Measurements from ENCODE around the gene C3AR1. TPM values are rescaled to one million over a fixed set of nuclear protein-coding genes. Genes with fewer than 3 reads are reported as not detected.

Gene C3AR1
- total and polyA plus RNA-seq, 2 of the 13 experiments (the other 11 are each of a cell fraction or from before 2014, with no cell fraction given) = not detected

GRCh38 chr12:8026291-8026900, 39.8 kb downstream of the C3AR1 start (continued):
- TF ChIP-seq ZNF205 (CRISPR knock-in tag; IDR thresholded peaks at IDR 0.05) = no peak
- TF ChIP-seq, protein P1, sequence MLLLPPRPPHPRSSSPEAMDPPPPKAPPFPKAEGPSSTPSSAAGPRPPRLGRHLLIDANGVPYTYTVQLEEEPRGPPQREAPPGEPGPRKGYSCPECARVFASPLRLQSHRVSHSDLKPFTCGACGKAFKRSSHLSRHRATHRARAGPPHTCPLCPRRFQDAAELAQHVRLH (CRISPR knock-in tag; IDR thresholded peaks at IDR 0.05; ENCODE audit: borderline replicate concordance, low read depth) = no peak
- TF ChIP-seq THYN1 (CRISPR knock-in tag; IDR thresholded peaks at IDR 0.05; ENCODE audit: borderline replicate concordance, low read depth) = no peak
- no peak for TF ChIP-seq ZNF577 (CRISPR knock-in tag; IDR thresholded peaks at IDR 0.05; ENCODE audit: borderline replicate concordance, low read depth)
- TF ChIP-seq, protein P2, sequence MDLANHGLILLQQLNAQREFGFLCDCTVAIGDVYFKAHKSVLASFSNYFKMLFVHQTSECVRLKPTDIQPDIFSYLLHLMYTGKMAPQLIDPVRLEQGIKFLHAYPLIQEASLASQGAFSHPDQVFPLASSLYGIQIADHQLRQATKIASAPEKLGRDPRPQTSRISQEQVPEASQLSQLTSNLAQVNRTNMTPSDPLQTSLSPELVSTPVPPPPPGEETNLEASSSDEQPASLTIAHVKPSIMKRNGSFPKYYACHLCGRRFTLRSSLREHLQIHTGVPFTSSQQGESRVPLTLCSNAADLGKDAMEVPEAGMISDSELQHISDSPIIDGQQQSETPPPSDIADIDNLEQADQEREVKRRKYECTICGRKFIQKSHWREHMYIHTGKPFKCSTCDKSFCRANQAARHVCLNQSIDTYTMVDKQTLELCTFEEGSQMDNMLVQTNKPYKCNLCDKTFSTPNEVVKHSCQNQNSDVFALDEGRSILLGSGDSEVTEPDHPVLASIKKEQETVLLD (CRISPR knock-in tag; IDR thresholded peaks at IDR 0.05; ENCODE audit: low read depth) = no peak; the same call in 1 of the 2 replicates
- no peak for TF ChIP-seq ZNF281 (CRISPR knock-in tag; IDR thresholded peaks at IDR 0.05; ENCODE audit: borderline replicate concordance)
- TF ChIP-seq SAP130 (CRISPR knock-in tag; IDR thresholded peaks at IDR 0.05; ENCODE audit: low read depth) = no peak
- TF ChIP-seq KLF15 (CRISPR knock-in tag; IDR thresholded peaks at IDR 0.05; ENCODE audit: borderline replicate concordance) = no peak
- no peak for TF ChIP-seq ZNF296 (CRISPR knock-in tag; conservative IDR thresholded peaks at IDR 0.05)
- no peak for TF ChIP-seq ZNF550 (CRISPR knock-in tag; IDR thresholded peaks at IDR 0.05; ENCODE audit: borderline replicate concordance)
- no peak for TF ChIP-seq CEBPB (IDR thresholded peaks at IDR 0.05; ENCODE audit: borderline replicate concordance, low read depth, low read length)
- TF ChIP-seq, protein P3, sequence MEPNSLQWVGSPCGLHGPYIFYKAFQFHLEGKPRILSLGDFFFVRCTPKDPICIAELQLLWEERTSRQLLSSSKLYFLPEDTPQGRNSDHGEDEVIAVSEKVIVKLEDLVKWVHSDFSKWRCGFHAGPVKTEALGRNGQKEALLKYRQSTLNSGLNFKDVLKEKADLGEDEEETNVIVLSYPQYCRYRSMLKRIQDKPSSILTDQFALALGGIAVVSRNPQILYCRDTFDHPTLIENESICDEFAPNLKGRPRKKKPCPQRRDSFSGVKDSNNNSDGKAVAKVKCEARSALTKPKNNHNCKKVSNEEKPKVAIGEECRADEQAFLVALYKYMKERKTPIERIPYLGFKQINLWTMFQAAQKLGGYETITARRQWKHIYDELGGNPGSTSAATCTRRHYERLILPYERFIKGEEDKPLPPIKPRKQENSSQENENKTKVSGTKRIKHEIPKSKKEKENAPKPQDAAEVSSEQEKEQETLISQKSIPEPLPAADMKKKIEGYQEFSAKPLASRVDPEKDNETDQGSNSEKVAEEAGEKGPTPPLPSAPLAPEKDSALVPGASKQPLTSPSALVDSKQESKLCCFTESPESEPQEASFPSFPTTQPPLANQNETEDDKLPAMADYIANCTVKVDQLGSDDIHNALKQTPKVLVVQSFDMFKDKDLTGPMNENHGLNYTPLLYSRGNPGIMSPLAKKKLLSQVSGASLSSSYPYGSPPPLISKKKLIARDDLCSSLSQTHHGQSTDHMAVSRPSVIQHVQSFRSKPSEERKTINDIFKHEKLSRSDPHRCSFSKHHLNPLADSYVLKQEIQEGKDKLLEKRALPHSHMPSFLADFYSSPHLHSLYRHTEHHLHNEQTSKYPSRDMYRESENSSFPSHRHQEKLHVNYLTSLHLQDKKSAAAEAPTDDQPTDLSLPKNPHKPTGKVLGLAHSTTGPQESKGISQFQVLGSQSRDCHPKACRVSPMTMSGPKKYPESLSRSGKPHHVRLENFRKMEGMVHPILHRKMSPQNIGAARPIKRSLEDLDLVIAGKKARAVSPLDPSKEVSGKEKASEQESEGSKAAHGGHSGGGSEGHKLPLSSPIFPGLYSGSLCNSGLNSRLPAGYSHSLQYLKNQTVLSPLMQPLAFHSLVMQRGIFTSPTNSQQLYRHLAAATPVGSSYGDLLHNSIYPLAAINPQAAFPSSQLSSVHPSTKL (CRISPR knock-in tag; IDR thresholded peaks at IDR 0.05) = peak; percentile 29; the same call in 1 of the 2 replicates
- TF ChIP-seq JUNB (CRISPR knock-in tag; IDR thresholded peaks at IDR 0.05; ENCODE audit: borderline replicate concordance) = no peak
- TF ChIP-seq ZNF598 (CRISPR knock-in tag; IDR thresholded peaks at IDR 0.05; ENCODE audit: borderline replicate concordance) = no peak
- TF ChIP-seq NR2C2 (CRISPR knock-in tag; IDR thresholded peaks at IDR 0.05; ENCODE audit: borderline replicate concordance) = peak; percentile 21; the same call in 1 of the 2 replicates
- TF ChIP-seq HMG20A (CRISPR knock-in tag; IDR thresholded peaks at IDR 0.05; ENCODE audit: borderline replicate concordance) = no peak
- no peak for TF ChIP-seq ZNF780A (CRISPR knock-in tag; IDR thresholded peaks at IDR 0.05)
- no peak for TF ChIP-seq PRPF4 (IDR thresholded peaks at IDR 0.05; ENCODE audit: low read depth, low read length, poor library complexity, severe bottlenecking)
- TF ChIP-seq, protein P4, sequence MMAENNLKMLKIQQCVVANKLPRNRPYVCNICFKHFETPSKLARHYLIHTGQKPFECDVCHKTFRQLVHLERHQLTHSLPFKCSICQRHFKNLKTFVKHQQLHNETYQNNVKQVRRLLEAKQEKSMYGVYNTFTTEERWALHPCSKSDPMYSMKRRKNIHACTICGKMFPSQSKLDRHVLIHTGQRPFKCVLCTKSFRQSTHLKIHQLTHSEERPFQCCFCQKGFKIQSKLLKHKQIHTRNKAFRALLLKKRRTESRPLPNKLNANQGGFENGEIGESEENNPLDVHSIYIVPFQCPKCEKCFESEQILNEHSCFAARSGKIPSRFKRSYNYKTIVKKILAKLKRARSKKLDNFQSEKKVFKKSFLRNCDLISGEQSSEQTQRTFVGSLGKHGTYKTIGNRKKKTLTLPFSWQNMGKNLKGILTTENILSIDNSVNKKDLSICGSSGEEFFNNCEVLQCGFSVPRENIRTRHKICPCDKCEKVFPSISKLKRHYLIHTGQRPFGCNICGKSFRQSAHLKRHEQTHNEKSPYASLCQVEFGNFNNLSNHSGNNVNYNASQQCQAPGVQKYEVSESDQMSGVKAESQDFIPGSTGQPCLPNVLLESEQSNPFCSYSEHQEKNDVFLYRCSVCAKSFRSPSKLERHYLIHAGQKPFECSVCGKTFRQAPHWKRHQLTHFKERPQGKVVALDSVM (CRISPR knock-in tag; IDR thresholded peaks at IDR 0.05) = no peak

All from HepG2 (cell line).